ENCODE measurements around the gene HSPA14.

- TF ChIP-seq EZH2 (optimal IDR thresholded peaks at IDR 0.05; ENCODE audit: low read depth, low read length) = no peak
- no peak for TF ChIP-seq CTCF (IDR thresholded peaks at IDR 0.05; ENCODE audit: low read length)
Observed at GRCh38 chr10:14904864-14905263, 66.8 kb downstream of the HSPA14 start.
